ENCODE measurements around the gene FLOT2.
"Not testable (repeated sequence)": the region's sequence is repeated elsewhere in the genome, so short reads cannot be mapped to it uniquely, and the experiment has no call there.

Gene FLOT2, protein sequence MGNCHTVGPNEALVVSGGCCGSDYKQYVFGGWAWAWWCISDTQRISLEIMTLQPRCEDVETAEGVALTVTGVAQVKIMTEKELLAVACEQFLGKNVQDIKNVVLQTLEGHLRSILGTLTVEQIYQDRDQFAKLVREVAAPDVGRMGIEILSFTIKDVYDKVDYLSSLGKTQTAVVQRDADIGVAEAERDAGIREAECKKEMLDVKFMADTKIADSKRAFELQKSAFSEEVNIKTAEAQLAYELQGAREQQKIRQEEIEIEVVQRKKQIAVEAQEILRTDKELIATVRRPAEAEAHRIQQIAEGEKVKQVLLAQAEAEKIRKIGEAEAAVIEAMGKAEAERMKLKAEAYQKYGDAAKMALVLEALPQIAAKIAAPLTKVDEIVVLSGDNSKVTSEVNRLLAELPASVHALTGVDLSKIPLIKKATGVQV

DNA sequence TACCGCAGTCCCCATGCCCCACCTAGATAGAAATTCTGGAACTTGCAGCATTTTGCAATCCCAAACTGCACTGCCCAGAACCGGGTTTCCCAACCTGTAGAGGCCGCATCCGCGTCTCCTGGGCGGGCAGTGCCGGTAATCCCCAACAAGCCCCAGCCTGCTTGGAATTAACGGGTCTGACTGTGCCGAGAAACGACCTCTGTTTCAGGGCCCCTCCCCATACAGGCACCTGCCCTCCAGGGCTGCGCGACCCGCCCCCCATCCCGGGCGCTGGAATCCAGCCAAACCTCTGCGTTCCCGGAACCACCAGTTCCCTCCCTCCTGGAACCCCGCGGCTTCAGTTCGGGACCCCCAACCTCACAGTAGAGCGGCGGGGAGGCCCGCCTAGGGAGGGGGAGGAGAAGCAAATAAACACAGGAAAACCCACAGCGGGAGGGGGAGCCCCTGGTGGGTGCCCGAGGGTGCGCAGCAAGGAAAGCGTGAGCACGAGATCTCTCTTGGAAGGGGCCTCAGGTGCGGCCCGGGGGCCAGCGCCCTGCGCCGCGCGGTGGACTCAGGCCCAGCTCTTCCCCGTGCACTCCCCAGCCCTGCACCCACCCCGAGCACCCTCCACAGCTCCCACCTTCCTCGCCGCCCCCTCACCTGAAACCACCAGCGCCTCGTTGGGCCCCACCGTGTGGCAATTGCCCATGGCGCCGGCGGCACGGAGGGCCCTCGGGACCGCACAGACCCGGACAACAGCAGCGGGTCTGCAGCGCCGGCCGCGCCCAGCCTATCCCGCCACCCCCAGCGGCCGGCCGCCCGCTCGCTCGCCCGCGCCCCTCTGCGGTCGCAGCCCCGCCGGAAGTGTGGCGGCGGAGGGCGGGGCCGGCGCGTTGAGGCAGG lies at the start of gene FLOT2:
FLOT2 (minus strand) TSS at position 850 of the 885 bp plus-strand sequence; CDS start at position 691, 159 bp downstream.
- peak; percentile 55 to 58 for DNase-seq (ENCODE audit: low read depth in 2 of 2)

GRCh38 chr17:28946239-28946638 lies 48.7 kb upstream of the FLOT2 start:
- DNase-seq (ENCODE audit: low read depth in 2 of 2): no peak

DNA sequence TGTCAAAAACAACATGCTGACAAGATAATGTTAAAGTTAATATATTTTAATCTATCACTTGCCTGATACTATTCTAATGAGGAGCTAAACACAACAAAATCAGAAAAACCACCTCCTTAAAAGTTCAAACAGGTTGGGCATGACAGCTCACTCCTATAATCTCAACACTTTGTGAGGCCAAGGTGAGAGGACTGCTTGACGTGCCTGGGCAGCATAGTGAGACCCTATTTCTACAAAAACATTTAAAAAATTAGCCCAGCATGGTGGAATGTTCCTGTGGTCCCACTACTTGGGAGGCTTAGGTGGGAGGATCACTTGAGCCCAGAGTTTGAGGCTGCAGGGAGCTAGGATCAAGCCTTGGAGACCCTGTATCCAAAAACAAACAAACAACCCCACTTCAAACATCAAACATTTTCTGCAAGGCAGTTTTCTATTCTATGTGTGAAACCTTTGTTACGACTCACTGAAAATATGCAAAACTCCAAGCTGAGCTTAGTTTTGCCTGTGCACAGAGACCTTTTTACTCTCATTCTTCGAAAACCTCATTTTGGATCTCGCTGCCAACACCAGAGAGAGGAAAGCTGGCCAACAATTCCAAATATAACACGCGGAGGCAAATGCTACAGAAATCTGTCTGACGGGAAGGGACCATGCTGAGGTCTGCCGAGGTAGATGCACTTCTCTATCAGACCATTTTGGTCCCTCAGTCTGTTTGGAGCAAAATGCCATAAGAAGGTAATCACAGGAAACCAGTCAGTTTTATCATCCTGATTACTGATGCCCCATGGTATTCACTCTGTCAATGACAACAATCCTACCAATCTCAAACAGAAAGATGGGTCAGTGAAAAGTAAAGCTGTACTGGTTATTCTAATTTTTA lies 47.6 kb upstream of the FLOT2 start:
- DNase-seq (ENCODE audit: low read depth in 2 of 2): no peak

DNA sequence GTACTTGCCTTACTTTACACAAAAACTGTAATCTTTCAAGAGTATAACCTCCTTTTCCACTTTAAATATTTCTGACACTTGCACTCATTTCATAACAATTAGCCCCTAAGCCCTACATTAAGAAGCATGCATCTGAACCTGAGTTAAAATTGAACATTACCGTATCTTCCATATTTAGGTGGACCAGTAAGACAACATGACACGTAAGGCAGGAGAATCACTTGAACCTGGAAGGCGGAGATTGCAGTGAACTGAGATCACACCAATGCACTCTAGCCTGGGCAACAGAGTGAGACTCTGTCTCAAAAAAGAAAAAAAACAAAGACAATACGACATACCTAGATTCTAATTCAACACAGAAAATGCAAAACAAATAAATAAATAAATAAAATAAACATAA lies 46.8 kb upstream of the FLOT2 start:
- no peak for DNase-seq (ENCODE audit: low read depth in 2 of 2)

DNA sequence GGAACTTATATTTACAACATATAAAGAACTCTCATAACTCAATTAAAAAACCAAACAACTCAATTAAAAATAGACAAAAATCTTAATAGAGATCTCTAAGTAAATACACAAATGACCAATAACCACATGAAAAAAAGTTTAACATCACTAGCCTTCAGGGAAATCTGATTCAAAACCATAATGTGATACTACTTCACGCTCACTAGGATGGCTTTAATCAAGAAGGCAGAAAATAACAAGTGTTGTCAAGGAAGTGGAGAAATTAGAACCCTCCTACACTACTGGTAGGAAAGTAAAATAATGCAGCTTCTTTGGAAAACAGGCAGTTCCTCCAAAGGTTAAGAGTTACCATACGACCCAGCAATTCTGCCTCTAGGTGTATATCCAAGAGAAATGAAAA lies 45.4 kb upstream of the FLOT2 start:
- no peak for DNase-seq (ENCODE audit: low read depth in 2 of 2)

DNA sequence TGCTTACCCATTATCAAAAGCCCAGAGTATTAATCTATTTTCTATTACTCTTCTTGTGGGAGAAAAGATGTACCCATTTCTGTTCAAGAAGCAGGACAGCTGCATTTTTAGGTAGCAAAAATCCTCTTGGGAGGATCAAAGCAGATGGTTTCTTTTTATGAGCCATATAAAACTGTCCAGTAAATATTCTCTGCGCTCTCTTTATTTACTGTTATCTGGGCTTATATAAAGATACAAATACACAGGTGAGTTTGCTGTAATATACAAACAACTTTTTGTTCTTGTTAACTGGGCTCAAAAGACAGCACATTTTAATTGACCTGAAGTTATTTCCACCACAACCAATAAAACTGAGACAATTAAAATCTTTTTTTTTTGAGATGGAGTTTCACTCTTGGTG lies 43.7 kb upstream of the FLOT2 start:
- no peak for DNase-seq (ENCODE audit: low read depth in 2 of 2)

DNA sequence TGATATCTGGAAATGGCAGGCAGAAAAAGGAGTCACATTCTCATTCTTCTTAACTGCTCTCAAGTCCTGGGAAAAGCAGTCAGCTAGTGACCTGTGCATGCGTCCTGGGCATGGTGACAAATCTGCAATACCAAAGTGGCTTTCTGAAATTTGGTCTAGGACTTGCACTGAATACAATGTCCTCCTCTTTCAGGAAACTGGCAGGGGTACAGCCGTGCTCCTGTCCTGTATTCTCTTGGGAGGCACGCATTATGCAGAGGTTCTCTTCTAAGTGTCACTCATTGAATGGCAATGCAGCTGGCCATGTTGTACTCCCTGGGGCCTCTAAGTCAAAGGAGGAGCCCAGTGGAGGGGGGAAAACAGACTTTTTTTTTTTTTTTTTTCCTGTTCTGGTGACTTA lies 43.1 kb upstream of the FLOT2 start:
- DNase-seq (ENCODE audit: low read depth in 2 of 2): no peak

- DNase-seq (ENCODE audit: low read depth in 2 of 2): no peak
Observed at GRCh38 chr17:28940142-28940541, 42.6 kb upstream of the FLOT2 start.

DNA sequence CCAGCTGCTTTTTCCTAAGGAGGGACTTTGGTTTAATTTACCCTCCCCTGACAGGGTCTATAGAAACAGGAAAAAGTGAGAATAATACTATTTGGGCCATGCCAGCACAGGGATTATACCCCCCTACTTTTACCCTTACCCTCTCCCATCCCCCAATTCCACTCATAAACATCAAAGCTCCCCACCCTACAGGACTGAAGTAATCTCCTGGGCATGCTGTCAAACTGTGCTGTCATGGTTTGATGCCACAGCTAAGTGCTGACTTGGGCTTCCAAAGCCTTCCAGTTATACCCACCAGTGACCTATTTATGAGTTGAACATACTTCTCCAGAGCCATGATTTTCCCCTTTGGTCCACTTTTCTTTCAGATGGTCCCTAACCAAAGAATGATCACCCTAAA lies 41.0 kb upstream of the FLOT2 start:
- no peak for DNase-seq (ENCODE audit: low read depth in 2 of 2)

DNA sequence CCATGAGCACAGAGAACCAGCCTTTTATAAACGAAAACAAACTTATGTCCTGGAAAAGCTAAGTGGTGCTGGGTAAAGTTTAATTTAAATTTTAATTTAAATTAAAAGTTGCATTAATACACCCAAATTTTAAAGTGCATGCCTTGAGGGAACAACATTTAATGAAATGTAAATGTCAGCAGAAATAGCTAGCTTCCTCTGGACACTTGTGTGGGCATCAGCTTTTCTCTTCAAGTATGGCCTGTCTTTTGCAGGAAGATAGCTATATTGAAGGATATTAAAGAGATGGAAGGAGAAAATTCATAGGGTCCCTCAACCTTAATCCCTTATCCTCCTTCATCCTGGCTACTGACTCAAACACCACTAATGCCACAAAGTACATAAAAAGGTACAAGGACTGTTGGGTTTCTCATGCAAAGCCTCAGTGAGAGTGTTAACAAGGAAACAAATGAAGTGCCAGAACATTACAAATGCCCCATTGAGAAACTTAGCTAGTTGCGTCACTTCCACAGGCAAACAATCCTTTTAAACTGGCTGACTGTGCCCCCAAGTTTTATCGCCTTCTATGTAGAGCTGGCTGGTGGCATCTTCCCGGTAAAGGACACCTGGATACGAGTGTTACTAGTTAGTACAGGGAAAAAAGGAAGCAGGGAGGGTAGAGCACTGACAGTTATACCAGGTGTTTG lies 39.7 kb upstream of the FLOT2 start:
- DNase-seq (ENCODE audit: low read depth in 2 of 2): no peak

DNA sequence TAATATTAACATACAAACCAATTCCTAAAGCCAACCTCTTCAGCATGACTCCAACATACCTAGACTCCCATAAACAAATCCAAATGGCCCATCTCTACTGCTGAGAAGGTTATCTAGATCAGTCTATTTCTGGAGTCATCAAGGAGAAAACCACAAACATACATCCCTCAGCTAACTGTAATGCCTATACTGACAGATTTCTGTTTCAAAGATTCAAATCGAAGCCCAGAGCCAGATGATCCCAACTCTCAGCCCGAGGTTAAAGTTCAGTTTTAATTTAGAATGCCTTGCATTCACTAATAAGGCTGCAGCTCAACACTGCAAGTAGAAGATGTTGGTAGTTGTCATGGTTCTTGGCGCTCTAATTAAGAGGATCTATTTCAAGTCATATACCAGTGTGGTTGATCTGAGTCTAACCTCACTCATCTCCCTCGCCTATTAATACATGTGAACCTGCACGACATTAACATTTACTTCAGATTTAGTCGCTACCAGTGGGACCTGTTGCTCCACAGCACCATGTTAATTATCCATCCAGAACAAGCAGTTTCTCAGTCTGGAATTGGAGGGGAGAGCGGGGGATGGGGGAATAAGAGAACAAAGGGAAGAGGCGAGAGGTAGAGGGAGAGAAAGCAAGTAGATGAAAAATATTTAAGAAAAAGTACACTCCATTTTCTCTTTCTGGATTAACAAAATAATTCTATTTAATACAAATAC lies 38.4 kb upstream of the FLOT2 start:
- DNase-seq (ENCODE audit: low read depth in 2 of 2): no peak

DNA sequence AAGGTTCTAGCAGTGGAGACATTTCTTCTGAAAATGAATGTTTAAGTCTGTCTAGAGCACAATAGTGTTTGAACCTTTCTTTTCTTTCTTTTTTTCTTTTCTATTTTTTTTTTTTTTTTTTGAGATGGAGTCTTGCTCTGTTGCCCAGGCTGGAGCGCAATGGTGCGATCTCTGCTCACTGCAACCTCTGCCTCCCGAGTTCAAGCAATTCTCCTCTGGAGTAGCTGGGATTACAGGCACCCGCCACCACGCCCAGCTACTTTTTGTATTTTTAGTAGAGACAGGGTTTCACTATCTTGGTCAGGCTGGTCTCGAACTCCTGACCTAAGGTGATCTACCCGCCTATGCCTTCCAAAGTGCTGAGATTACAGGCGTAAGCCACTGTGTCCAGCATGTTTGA lies 37.0 kb upstream of the FLOT2 start:
- not testable (repeated sequence) for DNase-seq (ENCODE audit: low read depth in 2 of 2)

DNA sequence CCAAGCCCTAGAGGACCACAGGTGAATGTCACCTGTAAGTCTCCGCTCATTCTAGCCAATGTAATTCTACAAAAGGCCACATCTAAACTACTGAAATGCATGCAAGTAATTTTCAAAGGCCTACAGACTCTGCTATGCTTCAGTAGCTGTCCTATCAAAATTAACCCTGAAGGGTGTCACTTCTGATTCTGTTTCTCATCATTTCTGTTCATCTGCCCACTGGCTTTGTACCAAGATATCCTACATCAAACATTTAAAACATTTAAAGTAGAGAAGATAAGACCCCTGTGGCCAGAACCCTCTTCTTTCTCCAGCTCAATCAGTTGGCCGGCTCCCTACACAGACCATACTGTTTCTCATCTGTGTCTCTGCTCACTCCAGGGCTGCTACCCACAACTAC lies 32.3 kb upstream of the FLOT2 start:
- no peak for DNase-seq (ENCODE audit: low read depth in 2 of 2)

DNA sequence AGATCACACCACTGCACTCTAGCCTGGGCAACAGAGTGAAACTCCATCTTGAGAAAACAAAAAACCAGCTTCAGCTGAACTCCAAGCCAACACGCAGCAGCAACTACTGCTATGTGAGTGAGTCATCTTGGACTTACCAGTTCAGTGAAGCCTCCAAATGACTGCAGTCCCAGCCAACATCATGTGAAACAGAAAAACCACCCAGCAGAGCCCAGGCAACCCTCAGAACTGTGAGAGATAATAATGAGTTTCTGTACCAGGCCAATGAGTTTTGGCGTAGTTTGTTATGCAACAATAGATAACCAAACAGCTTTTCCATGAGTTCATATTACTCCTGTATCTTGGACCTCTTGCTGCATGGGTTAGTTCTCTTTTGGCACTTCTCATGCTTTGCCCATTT lies 30.5 kb upstream of the FLOT2 start:
- peak in 1 of 2 experiments; percentile 15 for DNase-seq (ENCODE audit: low read depth in 2 of 2)

- DNase-seq (ENCODE audit: low read depth in 2 of 2): no peak
Observed at GRCh38 chr17:28926786-28927185, 29.3 kb upstream of the FLOT2 start.

DNA sequence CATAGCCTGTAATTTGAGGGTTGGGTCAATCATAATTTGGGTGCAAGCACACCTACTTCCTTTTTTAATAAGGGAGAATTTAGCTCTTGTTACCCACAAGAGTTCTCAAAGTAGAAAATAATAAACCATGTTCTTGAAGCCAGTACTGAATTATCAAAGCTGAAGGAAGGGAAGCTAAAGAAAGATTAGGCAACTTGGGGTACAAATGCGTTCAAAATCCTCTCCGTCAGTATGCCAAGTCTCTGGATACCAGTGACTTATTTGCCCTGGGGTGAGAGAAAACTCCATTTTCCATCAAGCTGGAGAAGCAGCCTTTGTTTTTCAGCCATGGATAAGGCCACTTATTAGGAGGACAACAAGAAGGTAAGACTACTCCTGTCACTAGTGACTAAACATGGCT lies 28.8 kb upstream of the FLOT2 start:
- DNase-seq (ENCODE audit: low read depth in 2 of 2): no peak

GRCh38 chr17:28925912-28926365 lies 28.4 kb upstream of the FLOT2 start:
- peak in 1 of 2 experiments; percentile 16 for DNase-seq (ENCODE audit: low read depth in 2 of 2)

- DNase-seq (ENCODE audit: low read depth in 2 of 2): no peak
Observed at GRCh38 chr17:28920201-28920600, 22.7 kb upstream of the FLOT2 start.

- DNase-seq (ENCODE audit: low read depth in 2 of 2): no peak
Observed at GRCh38 chr17:28918295-28918694, 20.8 kb upstream of the FLOT2 start.

DNA sequence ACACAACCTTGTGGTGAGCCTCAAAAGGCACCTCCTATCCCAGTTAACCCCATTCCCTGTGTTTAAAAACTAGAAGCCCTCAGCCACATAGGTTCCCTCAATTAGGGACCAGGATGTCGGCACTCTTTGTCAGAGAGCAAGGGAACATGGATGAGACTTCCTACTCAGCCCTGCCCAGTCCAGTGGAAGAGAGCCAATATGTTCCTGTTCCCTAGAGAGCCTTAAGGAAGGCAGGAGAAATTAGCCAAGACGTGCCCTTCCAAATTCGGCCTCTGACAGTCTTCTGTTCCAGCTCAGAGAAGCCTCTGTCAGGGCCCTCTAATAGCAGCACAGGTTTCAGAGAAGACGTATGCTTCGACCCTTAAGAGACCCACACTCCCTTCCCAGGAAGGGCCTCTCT lies 19.9 kb upstream of the FLOT2 start:
- DNase-seq (ENCODE audit: low read depth in 2 of 2): no peak

Measured in stimulated activated CD4-positive, alpha-beta T cell treated with anti-CD3 and anti-CD28 coated beads, Interleukin-12 subunit alpha, Interleukin-12 subunit beta, amount 100 ng/mL, for 24 hours (primary cell).